Hepatocyte (in vitro differentiated cells): ENCODE results near the gene SIGLEC1.

Experiments used
- CTCF ChIP-seq: fragments of 200-600 bp; sonication (generic); IDR thresholded peaks from 2 replicates; pipeline ENCODE4 v1.5.1; 2016; ENCODE audit warnings: antibody characterized with exemption, mild to moderate bottlenecking; ENCODE audit not compliant: poor library complexity
- EZH2 ChIP-seq: fragments of 200-600 bp; sonication (generic); IDR thresholded peaks from 2 replicates; pipeline ENCODE4 v1.6.1; 2016; ENCODE audit warnings: antibody characterized with exemption, mild to moderate bottlenecking, borderline replicate concordance

DNA sequence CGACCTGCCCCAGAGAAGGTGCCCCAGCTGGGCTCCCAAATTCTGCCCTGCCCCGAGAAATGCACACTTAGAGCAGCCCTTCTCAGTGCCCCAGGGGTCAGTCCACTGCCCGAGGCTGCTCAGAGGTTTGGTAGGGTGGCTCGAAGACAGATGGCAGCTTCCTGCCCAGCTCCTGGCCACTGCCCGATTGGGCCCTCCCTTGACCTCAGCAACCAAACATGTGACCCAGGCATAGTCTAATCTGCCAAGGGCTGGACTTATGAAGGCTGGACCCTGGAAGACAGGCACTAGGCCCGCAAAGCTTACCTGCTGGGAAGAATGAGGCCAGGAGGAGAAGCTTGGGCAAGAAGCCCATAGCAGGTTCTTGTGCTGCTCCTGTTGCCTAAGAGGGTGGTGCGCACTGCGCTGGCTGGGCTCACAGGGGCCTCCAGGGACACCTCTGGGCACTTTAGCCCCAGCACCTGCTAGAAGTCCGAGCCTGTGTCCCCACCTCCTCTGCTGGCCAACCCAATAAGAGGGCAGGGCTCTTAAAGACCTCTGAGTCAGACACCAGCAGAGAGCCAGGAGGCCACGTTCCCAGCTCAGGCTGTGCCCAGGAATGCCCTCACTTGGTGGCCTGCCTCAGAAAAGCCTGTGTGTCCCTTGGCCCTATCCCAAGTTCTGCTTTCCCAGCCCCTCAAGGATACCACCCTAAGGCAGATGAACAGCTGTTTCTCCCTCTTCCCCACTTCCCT, 5.5 kb downstream of the SIGLEC1 start:
- TF ChIP-seq CTCF: no peak
- no peak for TF ChIP-seq EZH2
